ENCODE data around the gene ANKRD18A. TPM values are rescaled to one million over a fixed set of nuclear protein-coding genes. Genes with fewer than 3 reads are reported as not detected.

Gene ANKRD18A
- total and polyA plus RNA-seq, 7 donors, result 0.03 to 1.5 TPM; not detected in 5

DNA sequence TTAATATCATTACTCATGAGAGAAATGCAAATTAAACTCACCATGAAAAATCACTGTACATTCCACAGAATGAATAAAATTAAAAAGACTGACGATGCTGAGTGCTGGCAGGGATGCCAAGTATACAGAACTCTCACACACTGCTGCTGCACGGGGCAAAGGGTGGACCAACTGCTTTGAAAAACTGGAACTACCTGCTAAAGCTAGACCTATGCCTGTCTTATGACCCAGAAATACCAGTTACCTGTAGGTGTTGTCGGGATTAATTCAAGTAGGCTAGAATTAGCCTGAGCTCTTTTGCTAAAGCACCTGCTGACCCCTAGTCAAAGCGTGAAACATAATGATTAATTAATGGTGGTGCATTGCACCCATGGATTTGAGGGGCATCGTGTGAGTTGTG, 36.5 kb upstream of the ANKRD18A start:
- no peaks in the 10 kb centered on the region for H3K4me1 ChIP-seq
- WGBS, 3 donors, result 26 to 61% (median 29%) methylated on average over 5 of the region's 5 CpGs
- H3K36me3 ChIP-seq (ENCODE audit: insufficient read depth in 1 of 2, low read depth in 1 of 2), result no peaks in the 10 kb centered on the region
- no peaks in the 10 kb centered on the region for H3K9me3 ChIP-seq
- H3K4me3 ChIP-seq, result no peak overlapping the region
- no peak overlapping the region for H3K27ac ChIP-seq
- peaks cover 0 to 4% (median 0%) of the 10 kb centered on the region in 3 donors for H3K27me3 ChIP-seq (ENCODE audit: insufficient read depth in 3 of 3, low read length in 2 of 3)
- ATAC-seq (no peak), DNase-seq (no peak)
- TF ChIP-seq, protein P1, sequence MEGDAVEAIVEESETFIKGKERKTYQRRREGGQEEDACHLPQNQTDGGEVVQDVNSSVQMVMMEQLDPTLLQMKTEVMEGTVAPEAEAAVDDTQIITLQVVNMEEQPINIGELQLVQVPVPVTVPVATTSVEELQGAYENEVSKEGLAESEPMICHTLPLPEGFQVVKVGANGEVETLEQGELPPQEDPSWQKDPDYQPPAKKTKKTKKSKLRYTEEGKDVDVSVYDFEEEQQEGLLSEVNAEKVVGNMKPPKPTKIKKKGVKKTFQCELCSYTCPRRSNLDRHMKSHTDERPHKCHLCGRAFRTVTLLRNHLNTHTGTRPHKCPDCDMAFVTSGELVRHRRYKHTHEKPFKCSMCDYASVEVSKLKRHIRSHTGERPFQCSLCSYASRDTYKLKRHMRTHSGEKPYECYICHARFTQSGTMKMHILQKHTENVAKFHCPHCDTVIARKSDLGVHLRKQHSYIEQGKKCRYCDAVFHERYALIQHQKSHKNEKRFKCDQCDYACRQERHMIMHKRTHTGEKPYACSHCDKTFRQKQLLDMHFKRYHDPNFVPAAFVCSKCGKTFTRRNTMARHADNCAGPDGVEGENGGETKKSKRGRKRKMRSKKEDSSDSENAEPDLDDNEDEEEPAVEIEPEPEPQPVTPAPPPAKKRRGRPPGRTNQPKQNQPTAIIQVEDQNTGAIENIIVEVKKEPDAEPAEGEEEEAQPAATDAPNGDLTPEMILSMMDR (IDR thresholded peaks at IDR 0.05), result no peak
- intact Hi-C loops (cut with DNase I), result no loop called here

- Histone ChIP-seq H3K4me1 (no peaks in the 10 kb centered on the region), H3K9me3 (no peaks in the 10 kb centered on the region), H3K27me3 (ENCODE audit: insufficient read depth in 3 of 3, low read length in 2 of 3) (peaks cover 0 to 4% (median 0%) of the 10 kb centered on the region in 3 donors), H3K36me3 (ENCODE audit: insufficient read depth in 1 of 2, low read depth in 1 of 2) (no peaks in the 10 kb centered on the region), H3K27ac (no peak overlapping the region), H3K4me3 (no peak overlapping the region)
- DNase-seq (no peak), ATAC-seq (no peak)
- TF ChIP-seq, protein P1 (IDR thresholded peaks at IDR 0.05), result no peak
- WGBS, 3 donors, result 68 to 76% (median 69%) methylated on average over 7 of the region's 7 CpGs
- intact Hi-C loops (cut with DNase I), result no loop called here
Observed at GRCh38 chr9:38652486-38652885, 32.1 kb upstream of the ANKRD18A start.

- no peaks in the 10 kb centered on the region for H3K9me3 ChIP-seq
- TF ChIP-seq, protein P1 (IDR thresholded peaks at IDR 0.05), result no peak
- H3K4me3 ChIP-seq, result no peak overlapping the region
- intact Hi-C loops (cut with DNase I), result no loop called here
- ATAC-seq (no peak), DNase-seq (no peak)
- 63 to 75% (median 67%) methylated on average over 2 of the region's 2 CpGs for WGBS, 3 donors
- H3K4me1 ChIP-seq, result no peaks in the 10 kb centered on the region
- H3K36me3 ChIP-seq (ENCODE audit: insufficient read depth in 1 of 2, low read depth in 1 of 2), result no peaks in the 10 kb centered on the region
- peaks cover 0 to 4% (median 0%) of the 10 kb centered on the region in 3 donors for H3K27me3 ChIP-seq (ENCODE audit: insufficient read depth in 3 of 3, low read length in 2 of 3)
- H3K27ac ChIP-seq, result no peak overlapping the region
Observed at GRCh38 chr9:38652044-38652443, 31.6 kb upstream of the ANKRD18A start.

DNA sequence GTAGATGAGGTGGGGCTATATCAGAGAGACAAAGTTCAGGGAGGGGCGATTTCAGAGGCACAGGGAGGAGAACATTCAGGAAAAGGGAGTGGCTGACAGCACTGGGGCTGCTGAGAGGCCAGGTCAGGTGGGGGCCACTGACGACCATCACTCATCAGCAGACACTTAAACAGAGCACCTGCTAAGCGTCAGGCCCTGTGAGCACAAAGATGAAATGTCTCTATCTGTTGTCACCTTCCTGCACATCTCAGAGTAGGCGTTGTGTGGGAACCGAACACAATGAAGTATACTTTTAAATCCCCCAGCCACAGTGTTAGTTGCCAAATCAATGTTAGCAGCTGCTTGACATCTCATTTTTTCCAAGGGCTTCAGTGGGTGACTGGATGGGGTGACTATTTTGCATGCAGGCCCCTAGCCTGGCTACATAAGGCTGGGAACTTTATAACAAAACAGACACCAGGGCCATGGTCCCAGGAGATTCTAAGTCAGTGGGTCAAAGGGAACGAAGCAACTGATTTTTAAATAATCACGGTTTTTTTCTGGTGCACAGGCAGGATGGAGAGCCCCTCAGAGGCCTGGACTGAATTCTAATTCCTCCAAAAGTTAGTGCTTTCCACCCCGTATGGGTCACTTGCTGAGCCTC, 31.1 kb upstream of the ANKRD18A start:
- intact Hi-C loops (cut with DNase I), result no loop called here
- Histone ChIP-seq H3K4me3 (no peak overlapping the region), H3K27me3 (ENCODE audit: insufficient read depth in 3 of 3, low read length in 2 of 3) (peaks cover 0 to 4% (median 0%) of the 10 kb centered on the region in 3 donors), H3K27ac (no peak overlapping the region), H3K4me1 (no peaks in the 10 kb centered on the region), H3K9me3 (no peaks in the 10 kb centered on the region), H3K36me3 (ENCODE audit: insufficient read depth in 1 of 2, low read depth in 1 of 2) (no peaks in the 10 kb centered on the region)
- 54 to 66% (median 56%) methylated on average over 8 of the region's 8 CpGs for WGBS, 3 donors
- TF ChIP-seq, protein P1 (IDR thresholded peaks at IDR 0.05), result no peak
- ATAC-seq (no peak), DNase-seq (no peak)

- ATAC-seq (no peak), DNase-seq (no peak)
- no peaks in the 10 kb centered on the region for H3K36me3 ChIP-seq (ENCODE audit: insufficient read depth in 1 of 2, low read depth in 1 of 2)
- peaks cover 0 to 4% (median 0%) of the 10 kb centered on the region in 3 donors for H3K27me3 ChIP-seq (ENCODE audit: insufficient read depth in 3 of 3, low read length in 2 of 3)
- no peaks in the 10 kb centered on the region for H3K4me1 ChIP-seq
- no peak overlapping the region for H3K27ac ChIP-seq
- no peak overlapping the region for H3K4me3 ChIP-seq
- TF ChIP-seq, protein P1 (IDR thresholded peaks at IDR 0.05), result no peak
- WGBS, 3 donors, result 89 to 92% (median 92%) methylated on average over 8 of the region's 8 CpGs
- no peaks in the 10 kb centered on the region for H3K9me3 ChIP-seq
- intact Hi-C loops (cut with DNase I), result no loop called here
Observed at GRCh38 chr9:38650564-38650963, 30.2 kb upstream of the ANKRD18A start.
